ENCODE measurements around the gene ZNF397.

- TF ChIP-seq CTCF (IDR thresholded peaks at IDR 0.05) = no peak
- TF ChIP-seq EZH2 (IDR thresholded peaks at IDR 0.05; ENCODE audit: borderline replicate concordance, insufficient read depth, low read depth, low read length, poor library complexity, severe bottlenecking) = no peak
Measured at GRCh38 chr18:35241448-35241804, 592 bp downstream of the ZNF397 start.

Measured in B cell (primary cell).